GM20000 (cell line): ENCODE measurements around the gene RASGRF2.

ENCODE experiments used
- DNase-seq: peaks from one replicate; pipeline ENCODE4 v3.0.0; 2012; ENCODE audit warnings: low spot score
- CTCF ChIP-seq: IDR thresholded peaks from 2 replicates; pipeline ENCODE4 v1.5.1; 2012; ENCODE audit warnings: mild to moderate bottlenecking, control low read depth; ENCODE audit errors: extremely low read depth, missing control alignments

Gene RASGRF2

GRCh38 chr5:81137833-81138232, 177.7 kb downstream of the RASGRF2 start:
- no peak for DNase-seq
- TF ChIP-seq CTCF = no peak

GRCh38 chr5:81140441-81140840, 180.3 kb downstream of the RASGRF2 start:
- DNase-seq = no peak
- no peak for TF ChIP-seq CTCF

- TF ChIP-seq CTCF = no peak
- no peak for DNase-seq
Observed at GRCh38 chr5:81140943-81141342, 180.8 kb downstream of the RASGRF2 start.

- no peak for TF ChIP-seq CTCF
- no peak for DNase-seq
Observed at GRCh38 chr5:81142108-81142507, 181.9 kb downstream of the RASGRF2 start.

GRCh38 chr5:81145329-81145935, 185.3 kb downstream of the RASGRF2 start:
- no peak for TF ChIP-seq CTCF
- DNase-seq = no peak

- no peak for DNase-seq
- no peak for TF ChIP-seq CTCF
Observed at GRCh38 chr5:81146031-81146430, 185.9 kb downstream of the RASGRF2 start.

GRCh38 chr5:81147011-81147885, 187.1 kb downstream of the RASGRF2 start:
- no peak for TF ChIP-seq CTCF
- no peak for DNase-seq
